ENCODE measurements around the gene RCOR1.
A peak's percentile ranks its signal among the peaks of the same experiment; 100 is the strongest.
"Not testable (repeated sequence)": the region's sequence is repeated elsewhere in the genome, so short reads cannot be mapped to it uniquely, and the experiment has no call there.

RCOR1 gene

GRCh38 chr14:102571043-102571442 is 21.4 kb upstream of the RCOR1 start:
- no peak for DNase-seq (ENCODE audit: low read depth in 1 of 2, low spot score in 1 of 2)

DNA sequence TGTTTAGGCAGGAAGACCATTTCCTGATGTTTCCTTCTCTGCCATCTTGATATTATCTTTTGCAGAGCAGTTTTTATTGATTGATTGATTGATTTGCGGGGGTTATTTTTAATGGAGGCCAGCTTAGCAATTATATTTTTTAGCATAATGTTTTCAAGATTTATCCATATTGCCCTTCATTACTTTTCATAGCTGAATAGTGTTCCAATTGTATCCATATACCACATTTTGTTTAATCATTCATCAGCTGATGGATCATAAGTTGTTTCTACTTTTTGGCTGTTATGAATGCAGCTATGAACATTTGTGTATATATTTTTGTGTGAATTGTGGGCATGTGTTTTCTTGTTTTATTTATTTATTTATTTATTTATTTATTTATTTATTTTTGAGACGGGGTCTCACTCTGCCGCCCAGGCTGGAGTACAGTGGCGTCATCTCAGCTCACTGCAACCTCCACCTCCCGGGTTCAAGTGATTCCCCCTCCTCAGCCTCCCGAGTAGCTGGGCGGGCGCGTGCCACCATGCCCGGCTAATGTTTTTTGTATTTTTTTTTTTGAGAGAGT is 20.9 kb upstream of the RCOR1 start:
- no peak for DNase-seq (ENCODE audit: low read depth in 1 of 2, low spot score in 1 of 2)

GRCh38 chr14:102573161-102573560 is 19.3 kb upstream of the RCOR1 start:
- not testable (repeated sequence) for DNase-seq (ENCODE audit: low read depth in 1 of 2, low spot score in 1 of 2)

DNA sequence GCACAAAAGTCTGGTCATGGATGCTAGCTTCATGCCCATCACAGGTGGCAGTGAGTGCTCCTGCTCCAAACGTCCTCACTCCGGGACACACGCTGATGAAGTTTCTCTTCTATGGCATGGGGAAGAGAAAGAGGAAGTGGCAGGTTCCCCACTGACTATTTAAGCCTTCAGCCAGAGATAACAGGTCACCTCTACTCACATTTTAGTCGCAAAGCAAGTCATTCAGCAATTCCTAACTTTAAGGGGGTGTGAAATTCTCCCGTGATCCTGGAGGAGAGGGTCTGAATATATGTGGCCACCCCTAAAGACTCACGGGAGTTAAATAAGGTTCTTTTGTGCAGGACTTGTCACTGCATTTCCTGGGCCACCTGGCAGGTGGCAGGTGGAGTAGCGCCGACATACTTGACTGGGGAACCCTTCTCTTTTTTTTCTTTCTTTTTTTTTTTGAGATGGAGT is 18.8 kb upstream of the RCOR1 start:
- no peak for DNase-seq (ENCODE audit: low read depth in 1 of 2, low spot score in 1 of 2)

DNA sequence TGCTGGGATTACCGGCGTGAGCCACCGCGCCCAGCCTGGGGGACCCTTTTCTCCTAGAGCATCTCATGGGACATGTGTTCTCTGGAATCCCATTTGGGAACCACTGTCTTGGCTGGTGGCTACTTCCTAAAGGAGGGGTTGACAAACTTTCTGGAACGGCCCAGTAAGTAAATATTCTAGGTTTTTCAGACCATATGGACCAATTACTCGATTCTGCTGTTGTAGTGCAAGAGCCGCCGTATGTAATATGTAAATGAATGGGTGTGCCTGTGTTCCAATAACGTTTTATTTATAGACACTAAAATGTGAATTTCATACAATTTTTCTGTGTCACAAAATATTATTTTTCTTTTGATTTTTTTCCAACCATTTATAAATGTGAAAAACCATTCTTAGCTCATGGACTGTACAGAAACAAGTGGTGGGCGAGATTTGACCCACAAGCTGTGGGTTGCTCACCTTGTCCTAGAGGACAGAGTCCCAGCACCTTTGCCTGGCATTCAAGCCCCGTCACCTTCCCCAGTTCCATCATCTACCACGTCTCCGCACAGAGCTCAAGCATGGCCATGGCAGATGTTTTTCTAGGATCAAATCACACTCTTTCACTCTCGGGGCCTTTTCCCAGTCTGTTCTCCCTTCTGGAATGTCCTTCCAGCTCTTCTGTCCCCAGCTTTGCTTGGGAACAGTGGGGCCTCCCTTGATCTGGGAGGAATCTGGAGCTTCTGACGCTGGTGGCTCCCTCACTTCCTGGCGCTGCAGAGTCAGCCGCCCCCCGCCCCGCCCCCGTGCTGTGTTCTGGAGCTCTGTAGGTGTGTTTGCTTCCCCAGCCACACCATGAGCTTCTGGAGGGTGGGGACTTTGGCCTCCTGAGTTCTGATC is 17.9 kb upstream of the RCOR1 start:
- no peak for DNase-seq (ENCODE audit: low read depth in 1 of 2, low spot score in 1 of 2)

GRCh38 chr14:102575160-102575845 is 17.1 kb upstream of the RCOR1 start:
- no peak for DNase-seq (ENCODE audit: low read depth in 1 of 2, low spot score in 1 of 2)

GRCh38 chr14:102575846-102576428 is 16.5 kb upstream of the RCOR1 start:
- not testable (repeated sequence) for DNase-seq (ENCODE audit: low read depth in 1 of 2, low spot score in 1 of 2)

DNA sequence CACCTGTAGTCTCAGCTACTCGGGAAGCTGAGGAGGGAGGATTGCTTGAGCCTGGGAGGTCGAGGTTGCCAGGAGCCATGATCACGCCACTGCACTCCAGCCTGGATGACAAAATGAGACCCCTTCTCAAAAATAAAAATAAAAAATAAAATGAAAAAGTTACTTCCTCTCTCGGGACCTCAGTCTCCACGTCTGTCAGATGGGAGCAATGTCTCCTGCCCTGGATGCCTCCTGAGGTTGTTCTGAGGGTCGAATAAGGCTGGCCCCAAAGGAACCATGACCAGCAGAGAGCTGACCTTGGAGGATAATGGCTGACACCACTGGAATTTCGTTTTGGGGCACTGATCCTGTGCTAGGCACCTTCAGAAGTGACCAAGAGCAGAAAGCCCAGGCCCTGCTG is 13.6 kb upstream of the RCOR1 start:
- DNase-seq (ENCODE audit: low read depth in 1 of 2, low spot score in 1 of 2) = no peak

- DNase-seq (ENCODE audit: low read depth in 1 of 2, low spot score in 1 of 2) = no peak
Observed at GRCh38 chr14:102579696-102580549, 12.5 kb upstream of the RCOR1 start.

- DNase-seq (ENCODE audit: low read depth in 1 of 2, low spot score in 1 of 2) = no peak
Observed at GRCh38 chr14:102580550-102581110, 11.8 kb upstream of the RCOR1 start.

- DNase-seq (ENCODE audit: low read depth in 1 of 2, low spot score in 1 of 2) = no peak
Observed at GRCh38 chr14:102581193-102581592, 11.3 kb upstream of the RCOR1 start.

DNA sequence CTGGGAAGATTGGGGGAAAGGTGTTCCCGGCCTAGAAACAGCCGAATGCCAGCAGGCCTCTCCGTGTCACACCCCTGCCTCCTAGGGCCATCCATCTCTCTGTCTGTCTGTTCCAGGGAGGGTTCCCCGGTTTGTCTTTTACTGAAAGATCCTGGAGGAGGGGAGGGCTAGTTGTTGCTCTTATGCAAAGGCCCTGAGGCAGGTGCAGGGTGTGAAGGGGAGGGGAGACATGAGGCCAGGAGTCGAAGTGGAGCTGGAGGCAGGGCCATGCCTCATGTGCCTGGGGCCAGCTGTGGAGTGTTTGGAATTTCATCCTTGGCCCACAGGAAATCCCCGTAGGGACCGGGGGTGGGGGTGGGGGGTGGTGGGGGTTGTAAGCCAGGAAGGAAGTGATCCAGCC is 8.7 kb upstream of the RCOR1 start:
- no peak for DNase-seq (ENCODE audit: low read depth in 1 of 2, low spot score in 1 of 2)

- no peak for DNase-seq (ENCODE audit: low read depth in 1 of 2, low spot score in 1 of 2)
Observed at GRCh38 chr14:102584871-102585869, 7.3 kb upstream of the RCOR1 start.

- no peak for DNase-seq (ENCODE audit: low read depth in 1 of 2, low spot score in 1 of 2)
Observed at GRCh38 chr14:102586420-102587104, 5.9 kb upstream of the RCOR1 start.

GRCh38 chr14:102588821-102589220 is 3.6 kb upstream of the RCOR1 start:
- no peak for DNase-seq (ENCODE audit: low read depth in 1 of 2, low spot score in 1 of 2)

DNA sequence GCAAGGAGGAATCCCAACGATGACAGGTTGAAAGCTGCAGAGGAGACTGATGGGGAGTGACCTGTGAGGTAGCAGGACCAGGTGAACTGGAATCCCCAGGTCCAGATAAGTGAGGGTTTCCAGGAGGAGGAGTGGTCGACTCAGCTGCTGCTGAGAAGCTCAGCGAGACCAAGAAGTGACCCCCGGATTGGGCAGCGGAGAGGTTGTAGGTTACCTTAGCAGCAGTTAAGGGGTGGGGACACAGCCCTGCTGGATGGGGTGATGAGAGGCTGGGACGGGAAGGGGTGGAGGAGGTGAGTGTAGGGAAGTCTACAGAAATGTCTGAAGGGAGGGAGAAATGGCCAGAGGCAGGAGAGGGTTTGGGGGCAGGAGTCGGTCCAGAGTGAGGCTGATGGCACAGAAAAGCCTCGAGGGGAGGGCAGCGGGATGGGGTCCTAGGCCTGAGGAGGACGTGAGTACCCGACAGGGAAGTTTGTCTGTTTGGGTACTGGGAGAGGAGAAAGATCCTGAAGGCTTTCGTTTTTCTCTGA is 2.6 kb upstream of the RCOR1 start:
- DNase-seq (ENCODE audit: low read depth in 1 of 2, low spot score in 1 of 2) = no peak

GRCh38 chr14:102590667-102591099 is 1.8 kb upstream of the RCOR1 start:
- DNase-seq (ENCODE audit: low read depth in 1 of 2, low spot score in 1 of 2) = no peak

- peak in 1 of 2 donors; percentile 11 for DNase-seq (ENCODE audit: low read depth in 1 of 2, low spot score in 1 of 2)
Observed at GRCh38 chr14:102591372-102591943, 991 bp upstream of the RCOR1 start.

Measured in activated T-helper 1 cell treated with anti-CD3 and anti-CD28 coated beads, Interleukin-2, amount 50 U/mL, for 16 hours (primary cell).